Smooth muscle cell (in vitro differentiated cells): ENCODE results near the gene DUSP3. TPM values are rescaled to one million over a fixed set of nuclear protein-coding genes. Genes with fewer than 3 reads are reported as not detected.

Experiments
- DNase-seq: peaks from one replicate; lab custom pipeline; 2025; ENCODE audit not compliant: unreplicated experiment; lab: John Stamatoyannopoulos, UW
- H2AFZ ChIP-seq: fragments of 200-600 bp; sonication (generic); 2 replicates; pipeline ENCODE4 v1.6.0; 2016; ENCODE audit warnings: antibody characterized with exemption, low read depth, mild to moderate bottlenecking
- H3F3A ChIP-seq: fragments of 200-600 bp; sonication (generic); 2 replicates; pipeline ENCODE4 v1.6.0; 2017; ENCODE audit warnings: antibody characterized with exemption, low read depth
- H3K27ac ChIP-seq: fragments of 200-600 bp; sonication (generic); 2 replicates; pipeline ENCODE4 v1.5.1; 2016; ENCODE audit warnings: low read depth, mild to moderate bottlenecking
- H3K27me3 ChIP-seq: fragments of 200-600 bp; sonication (generic); 2 replicates; pipeline ENCODE4 v1.6.1; 2016; ENCODE audit warnings: low read depth, mild to moderate bottlenecking
- H3K36me3 ChIP-seq: fragments of 200-600 bp; sonication (generic); 2 replicates; pipeline ENCODE4 v1.5.1; 2016; ENCODE audit warnings: low read depth
- H3K4me1 ChIP-seq: fragments of 200-600 bp; sonication (generic); 2 replicates; pipeline ENCODE4 v1.5.1; 2016; ENCODE audit warnings: low read depth
- H3K4me2 ChIP-seq: fragments of 200-600 bp; sonication (generic); 2 replicates; pipeline ENCODE4 v1.6.0; 2016; ENCODE audit warnings: mild to moderate bottlenecking
- H3K4me3 ChIP-seq: fragments of 200-600 bp; sonication (generic); 2 replicates; pipeline ENCODE4 v1.5.1; 2016; ENCODE audit warnings: mild to moderate bottlenecking
- H3K79me2 ChIP-seq: fragments of 200-600 bp; sonication (generic); 2 replicates; pipeline ENCODE4 v1.6.0; 2016; ENCODE audit warnings: low read depth, mild to moderate bottlenecking
- H3K9ac ChIP-seq: fragments of 200-600 bp; sonication (generic); 2 replicates; pipeline ENCODE4 v1.6.0; 2016; ENCODE audit warnings: low read depth
- H3K9me3 ChIP-seq: fragments of 200-600 bp; sonication (generic); replicated peaks from 2 replicates; pipeline ENCODE4 v1.5.1; 2016; ENCODE audit warnings: low read depth
- H4K20me1 ChIP-seq: fragments of 200-600 bp; sonication (generic); 2 replicates; pipeline ENCODE4 v1.6.0; 2016; ENCODE audit warnings: low read depth
- WGBS: methylation state at CpG from one replicate; pipeline ENCODE4 v1.1.7; 2016; ENCODE audit warnings: low lambda C conversion rate; 5-methylcytosine and 5-hydroxymethylcytosine counted together
- polyA plus RNA-seq: library from polyadenylated mRNA; unstranded; fragments of >200 nt; fragmentation: Nextera tagmentation; extraction: Ambion mirVana; gene quantifications from 2 replicates; pipeline ENCODE4 v1.2.1, GENCODE V29; 2016
- total RNA-seq: library from RNA; depleted of rRNA; stranded (reverse); fragments of >200 nt; gene quantifications from 2 replicates; pipeline ENCODE4 v1.2.3, GENCODE V29; 2014
- TF ChIP-seq, protein P1 (sequence below): fragments of 200-600 bp; sonication (generic); IDR thresholded peaks from 2 replicates; pipeline ENCODE4 v1.5.1; 2017; ENCODE audit warnings: borderline replicate concordance, mild to moderate bottlenecking, antibody characterized with exemption; ENCODE audit not compliant: insufficient read depth, poor library complexity, severe bottlenecking

The DUSP3 gene
- total and polyA plus RNA-seq, 2 experiments from 2014 or later = 25.6 to 34.4 TPM

DNA sequence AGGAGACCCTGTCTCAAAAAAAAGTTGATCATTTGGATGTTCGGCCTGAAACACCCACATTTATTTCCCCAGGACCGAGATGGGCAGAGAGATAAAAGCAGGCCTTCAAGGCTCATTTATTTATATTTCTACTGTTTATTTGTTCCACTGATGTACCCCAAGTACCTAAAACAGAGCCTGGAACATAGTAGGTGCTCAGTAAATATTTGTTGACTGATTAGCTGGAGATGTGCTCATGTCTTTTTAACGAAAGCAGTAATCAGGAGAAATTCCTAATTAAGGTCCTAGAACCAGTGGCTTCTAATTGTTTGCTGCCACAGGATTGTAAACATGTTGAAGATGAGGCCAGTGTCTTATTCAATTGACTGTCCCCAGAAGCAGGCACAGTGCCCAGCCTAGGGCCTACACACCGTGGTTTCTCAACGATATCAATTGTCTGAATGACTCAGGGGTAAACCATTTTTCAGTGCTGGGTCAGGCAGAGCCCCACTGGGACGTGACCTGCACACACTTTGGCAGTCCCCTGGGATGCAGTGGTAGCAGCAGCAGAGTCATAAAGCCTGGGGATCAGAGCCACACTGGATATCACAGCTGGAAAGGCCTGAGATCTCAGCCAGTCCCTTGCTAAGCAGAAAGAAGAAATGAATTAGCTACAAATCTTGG lies 54.9 kb downstream of the DUSP3 start:
- H3K9me3 ChIP-seq = no peaks in the 10 kb centered on the region
- 39% methylated on average over 6 of the region's 6 CpGs for WGBS
- no peak overlapping the region for H2AFZ ChIP-seq
- H3K27me3 ChIP-seq = no peaks in the 10 kb centered on the region
- H3K4me2 ChIP-seq = peak overlapping the region; percentile 11
- H3F3A ChIP-seq = peaks cover 26% of the 10 kb centered on the region
- no peaks in the 10 kb centered on the region for H3K36me3 ChIP-seq
- no peak overlapping the region for H3K4me3 ChIP-seq
- TF ChIP-seq, protein P1, sequence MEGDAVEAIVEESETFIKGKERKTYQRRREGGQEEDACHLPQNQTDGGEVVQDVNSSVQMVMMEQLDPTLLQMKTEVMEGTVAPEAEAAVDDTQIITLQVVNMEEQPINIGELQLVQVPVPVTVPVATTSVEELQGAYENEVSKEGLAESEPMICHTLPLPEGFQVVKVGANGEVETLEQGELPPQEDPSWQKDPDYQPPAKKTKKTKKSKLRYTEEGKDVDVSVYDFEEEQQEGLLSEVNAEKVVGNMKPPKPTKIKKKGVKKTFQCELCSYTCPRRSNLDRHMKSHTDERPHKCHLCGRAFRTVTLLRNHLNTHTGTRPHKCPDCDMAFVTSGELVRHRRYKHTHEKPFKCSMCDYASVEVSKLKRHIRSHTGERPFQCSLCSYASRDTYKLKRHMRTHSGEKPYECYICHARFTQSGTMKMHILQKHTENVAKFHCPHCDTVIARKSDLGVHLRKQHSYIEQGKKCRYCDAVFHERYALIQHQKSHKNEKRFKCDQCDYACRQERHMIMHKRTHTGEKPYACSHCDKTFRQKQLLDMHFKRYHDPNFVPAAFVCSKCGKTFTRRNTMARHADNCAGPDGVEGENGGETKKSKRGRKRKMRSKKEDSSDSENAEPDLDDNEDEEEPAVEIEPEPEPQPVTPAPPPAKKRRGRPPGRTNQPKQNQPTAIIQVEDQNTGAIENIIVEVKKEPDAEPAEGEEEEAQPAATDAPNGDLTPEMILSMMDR = no peak
- H3K9ac ChIP-seq = no peak overlapping the region
- H4K20me1 ChIP-seq = no peaks in the 10 kb centered on the region
- no peak for DNase-seq
- peaks cover 13% of the 10 kb centered on the region for H3K4me1 ChIP-seq
- peak overlapping the region; percentile 50 for H3K27ac ChIP-seq
- H3K79me2 ChIP-seq = no peaks in the 10 kb centered on the region

DNA sequence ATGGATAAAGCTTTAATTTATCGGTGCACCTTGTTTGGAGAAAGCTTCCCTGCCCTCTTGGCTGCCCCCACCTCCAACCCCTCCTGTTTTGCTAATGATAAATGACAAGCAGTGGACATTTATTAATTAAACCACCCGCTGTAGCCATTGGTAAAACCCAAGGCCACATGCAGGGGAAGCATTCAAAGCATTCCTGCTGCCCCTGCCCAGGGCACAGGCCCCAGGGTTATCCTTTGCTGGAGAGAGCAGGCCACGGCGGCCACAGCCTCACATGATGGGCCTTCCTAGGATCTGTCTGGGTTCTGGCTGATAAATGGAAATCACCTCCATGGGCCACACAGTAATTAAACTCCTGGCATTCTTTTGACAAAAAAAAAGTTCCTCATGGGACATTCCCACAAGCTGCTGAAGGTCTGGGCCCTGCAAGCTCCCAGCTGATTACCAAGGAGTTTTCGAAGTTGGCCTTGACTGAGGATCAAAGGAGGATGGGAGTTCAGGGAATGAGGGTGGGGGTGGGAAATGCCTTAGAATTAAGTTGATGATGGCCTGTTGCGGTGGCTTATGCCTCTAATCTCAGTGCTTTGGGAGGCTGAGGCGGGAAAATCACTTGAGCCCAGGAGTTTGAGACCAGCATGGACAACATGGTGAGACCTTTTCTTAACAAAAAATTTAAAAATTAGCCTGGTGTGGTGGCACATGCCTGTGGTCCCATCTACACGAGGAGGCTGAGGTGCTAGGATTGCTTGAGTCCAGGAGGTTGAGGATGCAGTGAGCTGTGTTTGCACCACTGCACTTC lies 55.7 kb downstream of the DUSP3 start:
- H3K79me2 ChIP-seq = no peaks in the 10 kb centered on the region
- H3K9ac ChIP-seq = no peak overlapping the region
- H4K20me1 ChIP-seq = no peaks in the 10 kb centered on the region
- H3K27me3 ChIP-seq = no peaks in the 10 kb centered on the region
- no peak overlapping the region for H3K4me3 ChIP-seq
- peak overlapping the region; percentile 11 for H3K4me2 ChIP-seq
- no peak overlapping the region for H2AFZ ChIP-seq
- WGBS = 50% methylated on average over 8 of the region's 8 CpGs
- H3K27ac ChIP-seq = peak overlapping the region; percentile 50
- H3F3A ChIP-seq = peaks cover 26% of the 10 kb centered on the region
- no peaks in the 10 kb centered on the region for H3K36me3 ChIP-seq
- TF ChIP-seq, protein P1 = no peak
- no peak for DNase-seq
- H3K4me1 ChIP-seq = peaks cover 17% of the 10 kb centered on the region
- H3K9me3 ChIP-seq = no peaks in the 10 kb centered on the region

DNA sequence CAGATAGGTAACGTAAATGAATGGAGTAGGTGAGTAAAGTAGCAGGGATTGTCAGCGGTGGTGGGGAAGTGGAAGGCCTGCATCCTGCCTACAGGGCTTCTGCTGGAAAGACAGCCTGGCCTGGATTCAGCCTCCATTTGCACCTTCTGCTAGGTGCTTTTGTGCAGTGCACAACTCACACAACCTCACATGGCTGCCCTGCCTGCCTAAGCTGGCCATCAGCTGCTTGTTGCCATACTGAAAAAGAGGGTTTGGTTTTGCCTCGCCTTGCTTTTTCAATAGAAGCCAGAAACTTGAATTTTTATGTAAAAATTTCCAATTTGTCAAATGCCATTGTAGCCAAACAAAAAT lies 56.5 kb downstream of the DUSP3 start:
- WGBS = 87% methylated on average over 3 of the region's 3 CpGs
- Histone ChIP-seq H3K27ac (peak overlapping the region; percentile 36), H3K79me2 (no peaks in the 10 kb centered on the region), H3K9ac (no peak overlapping the region), H2AFZ (no peak overlapping the region), H3K4me3 (no peak overlapping the region), H3K4me2 (no peak overlapping the region), H3K27me3 (no peaks in the 10 kb centered on the region), H3K4me1 (peaks cover 17% of the 10 kb centered on the region), H3K9me3 (no peaks in the 10 kb centered on the region), H3F3A (peaks cover 26% of the 10 kb centered on the region), H4K20me1 (no peaks in the 10 kb centered on the region), H3K36me3 (no peaks in the 10 kb centered on the region)
- TF ChIP-seq, protein P1 = no peak
- no peak for DNase-seq
